T-helper 1 cell (primary cell): ENCODE measurements around the gene REC8.
"Not testable (repeated sequence)": the region's sequence is repeated elsewhere in the genome, so short reads cannot be mapped to it uniquely, and the experiment has no call there.

Experiments
- DNase-seq, 5 donors: peaks; one replicate each; pipeline ENCODE4 v3.0.0-alpha.2; 2012 to 2020

The REC8 gene

GRCh38 chr14:24184104-24184970 is 12.5 kb downstream of the REC8 start:
- DNase-seq, result no peak

GRCh38 chr14:24185026-24185425 is 13.1 kb downstream of the REC8 start:
- DNase-seq, result no peak

- no peak for DNase-seq
Observed at GRCh38 chr14:24185741-24186140, 13.9 kb downstream of the REC8 start.

- no peak for DNase-seq
Observed at GRCh38 chr14:24186831-24187538, 15.1 kb downstream of the REC8 start.

- no peak for DNase-seq
Observed at GRCh38 chr14:24187539-24187915, 15.6 kb downstream of the REC8 start.

GRCh38 chr14:24188251-24189058 is 16.6 kb downstream of the REC8 start, which contains the start of gene IPO4:
TSS of gene IPO4 (minus strand) at chr14:24188816. CDS start at chr14:24188787, 29 bp downstream.
- DNase-seq, result peak; percentile 92 to 96 (median 94)

GRCh38 chr14:24189059-24189375 is 17.1 kb downstream of the REC8 start:
- DNase-seq, result no peak

GRCh38 chr14:24189460-24189859 is 17.6 kb downstream of the REC8 start:
- no peak for DNase-seq

GRCh38 chr14:24190416-24190815 is 18.5 kb downstream of the REC8 start:
- DNase-seq, result no peak

GRCh38 chr14:24192933-24193332 is 21.1 kb downstream of the REC8 start:
- DNase-seq, result no peak

- DNase-seq, result no peak
Observed at GRCh38 chr14:24194186-24194872, 22.4 kb downstream of the REC8 start.

GRCh38 chr14:24194873-24195185 is 22.9 kb downstream of the REC8 start:
- DNase-seq, result no peak

- DNase-seq, result peak; percentile 82 to 92 (median 88)
Observed at GRCh38 chr14:24195186-24196070, 23.5 kb downstream of the REC8 start, which contains the start of gene TM9SF1. TSS of gene TM9SF1 (minus strand) at chr14:24195441. CDS start at chr14:24195019, 422 bp downstream.

GRCh38 chr14:24196071-24197055 is 24.5 kb downstream of the REC8 start:
- no peak for DNase-seq

GRCh38 chr14:24197056-24197450 is 25.2 kb downstream of the REC8 start:
- DNase-seq, result no peak

- DNase-seq, result no peak
Observed at GRCh38 chr14:24198814-24199524, 27.1 kb downstream of the REC8 start.

GRCh38 chr14:24202538-24202937 is 30.7 kb downstream of the REC8 start:
- not testable (repeated sequence) for DNase-seq

GRCh38 chr14:24203249-24203886 is 31.5 kb downstream of the REC8 start:
- not testable (repeated sequence) for DNase-seq
